Spleen (tissue), 11 donors: ENCODE results near the gene HDAC4. TPM values are rescaled to one million over a fixed set of nuclear protein-coding genes. Genes with fewer than 3 reads are reported as not detected.
A peak's percentile ranks its signal among the peaks of the same experiment; 100 is the strongest.

Experiments
- DNase-seq: peaks from one replicate; pipeline ENCODE4 v3.0.0-alpha.2; 2020
- H3K27ac ChIP-seq, 8 donors: fragments of 200-600 bp; sonication (generic) in 7 of 8; 1 replicate in 4 of 8; 2 replicates in 4 of 8; pipeline versions ENCODE4 v1.5.0 to v1.8.0; 2016 to 2021; ENCODE audit warnings: inconsistent platforms in 4 of 8, mild to moderate bottlenecking in 4 of 8, moderate library complexity in 1 of 8
- H3K27me3 ChIP-seq, 7 donors: fragments of 200-600 bp; sonication (generic) in 6 of 7; replicated peaks in 1 of 7; 1 replicate in 4 of 7; 2 replicates in 3 of 7; pipeline versions ENCODE4 v1.5.0 to v1.8.0; 2016 to 2021; ENCODE audit warnings: inconsistent platforms in 3 of 7, mild to moderate bottlenecking in 1 of 7
- H3K36me3 ChIP-seq, 6 donors: fragments of 200-600 bp; sonication (generic) in 5 of 6; 1 replicate in 4 of 6; 2 replicates in 2 of 6; pipeline versions ENCODE4 v1.5.0 to v1.8.0; 2016 to 2021; ENCODE audit warnings: inconsistent platforms in 2 of 6
- H3K4me1 ChIP-seq, 6 donors: fragments of 200-600 bp; sonication (generic) in 5 of 6; 1 replicate in 3 of 6; 2 replicates in 3 of 6; pipeline versions ENCODE4 v1.5.0 to v1.8.0; 2016 to 2021; ENCODE audit warnings: inconsistent platforms in 3 of 6
- H3K4me3 ChIP-seq, 8 donors: fragments of 200-600 bp; sonication (generic) in 7 of 8; 1 replicate in 4 of 8; 2 replicates in 4 of 8; pipeline versions ENCODE4 v1.5.0 to v1.8.0; 2016 to 2021; ENCODE audit warnings: inconsistent platforms in 4 of 8, mild to moderate bottlenecking in 4 of 8, moderate library complexity in 2 of 8
- H3K9me3 ChIP-seq, 8 donors: fragments of 200-600 bp; sonication (generic) in 7 of 8; 1 replicate in 4 of 8; 2 replicates in 4 of 8; pipeline versions ENCODE4 v1.5.0 to v1.8.0; 2016 to 2021; ENCODE audit warnings: inconsistent platforms in 4 of 8
- POLR2A ChIP-seq, 3 donors: fragments of 450-650 bp; IDR thresholded peaks; one replicate each; pipeline ENCODE4 v1.5.1; 2017; ENCODE audit warnings: antibody characterized with exemption in 3 of 3, mild to moderate bottlenecking in 1 of 3
- POLR2AphosphoS5 ChIP-seq, 3 donors: sonication (generic); formaldehyde crosslinking; IDR thresholded peaks; one replicate each; pipeline ENCODE4 v1.5.1; 2017; ENCODE audit warnings: antibody characterized with exemption in 3 of 3
- WGBS, 5 donors: extraction: QIAGEN DNeasy Blood & Tissue Kit in 3 of 5; methylation state at CpG; one replicate each; pipeline versions ENCODE4 v1.1.5 to v1.1.7; 2013 to 2018; 5-methylcytosine and 5-hydroxymethylcytosine counted together
- intact Hi-C: fragments of 100-400 bp; cut with DNase I; formaldehyde crosslinking; loops from one replicate; pipeline ENCODE4 v1.15.0; 2023; ENCODE audit warnings: low total_unique reads
- polyA plus RNA-seq, 3 donors: library from polyadenylated mRNA; stranded (reverse); fragments of 200-250 nt; gene quantifications; one replicate each; pipeline ENCODE4 v1.2.1, GENCODE V29; 2013
- total RNA-seq, 7 donors: library from RNA; depleted of rRNA in 3 of 7; stranded (reverse); fragments of >200 nt in 3 of 7; fragmentation: NEBNext Ultra II Directional in 4 of 7; extraction: Animal tissue kit (Norgen Biotek cat#: 25700) in 4 of 7; gene quantifications; one replicate each; pipeline versions ENCODE4 v1.1.0 to v1.2.1, GENCODE V29; 2016 to 2021
- TF ChIP-seq, protein P1 (sequence below), 11 experiments: fragments of 200-600 bp in 7 of 11; fragments of 450-650 bp in 4 of 11; sonication (generic) in 4 of 11; IDR thresholded peaks in 8 of 11; conservative IDR thresholded peaks in 3 of 11; 1 replicate in 7 of 11; 2 replicates in 4 of 11; pipeline versions ENCODE4 v1.4.0 to v1.8.0; 2016 to 2021; ENCODE audit warnings: antibody characterized with exemption in 11 of 11, inconsistent platforms in 4 of 11, mild to moderate bottlenecking in 1 of 11
- donor health status: healthy with polysubstance abuse.
- donor health status: DM: no; HTN: no; CAD: no; lungs with moderate emphysema.
- donor health status: DM: no; HTN: no; CAD: no.
- donor health status: Bipolar disorder and iron deficiency.
- donor health status: healthy.
- donor health status: DM: no; HTN: no; CAD: no.
- donor health status: DM: yes; HTN: yes; CAD: no.

Gene HDAC4
- total and polyA plus RNA-seq, 10 donors: 3.2 to 122 (median 69.5) TPM

DNA sequence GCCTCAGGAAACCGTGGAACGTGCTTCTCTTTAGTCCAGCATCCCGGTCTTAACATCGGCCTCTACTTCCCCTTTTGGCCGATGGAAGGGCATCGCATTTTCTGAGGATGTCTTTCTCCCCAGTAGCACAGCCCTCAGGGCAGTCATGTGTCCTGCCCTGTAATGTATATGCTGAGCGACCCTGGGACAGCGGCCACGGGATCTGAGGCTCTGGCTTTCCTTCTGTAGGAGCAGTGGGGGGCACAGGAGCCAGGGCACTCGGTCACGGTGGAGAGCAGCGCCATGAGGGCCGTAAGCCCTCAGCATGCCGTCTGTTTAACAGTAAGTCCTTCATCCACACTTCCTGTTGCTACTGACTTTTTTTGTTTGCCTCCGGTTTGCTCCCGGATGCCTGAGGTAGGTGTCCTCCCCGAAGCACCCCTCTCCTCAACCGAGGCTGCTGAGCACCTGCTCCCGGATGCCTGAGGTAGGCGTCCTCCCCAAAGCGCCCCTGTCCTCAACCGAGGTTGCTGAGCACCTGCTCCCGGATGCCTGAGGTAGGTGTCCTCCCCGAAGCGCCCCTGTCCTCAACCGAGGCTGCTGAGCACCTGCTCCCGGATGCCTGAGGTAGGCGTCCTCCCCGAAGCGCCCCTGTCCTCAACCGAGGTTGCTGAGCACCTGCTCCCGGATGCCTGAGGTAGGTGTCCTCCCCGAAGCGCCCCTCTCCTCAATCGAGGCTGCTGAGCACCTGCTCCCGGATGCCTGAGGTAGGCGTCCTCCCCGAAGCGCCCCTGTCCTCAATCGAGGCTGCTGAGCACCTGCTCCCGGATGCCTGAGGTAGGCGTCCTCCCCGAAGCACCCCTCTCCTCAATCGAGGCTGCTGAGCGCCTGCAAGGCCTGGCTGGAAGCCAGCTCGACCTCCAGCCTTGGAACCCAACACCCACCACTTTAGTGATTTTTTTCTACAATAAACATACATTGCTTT lies 169.3 kb downstream of the HDAC4 start:
- peaks cover 6 to 92% (median 50%) of the 10 kb centered on the region in 6 donors for H3K4me1 ChIP-seq
- peak overlapping the region in 7 of 8 donors; percentile 74 to 83 (median 80) for H3K27ac ChIP-seq
- DNase-seq: no peak
- 27 to 60% (median 42%) methylated on average over 25 to 46 of the region's 46 CpGs for WGBS, 5 donors
- no peaks in the 10 kb centered on the region for H3K9me3 ChIP-seq
- no peaks in the 10 kb centered on the region for H3K27me3 ChIP-seq
- peaks cover 0 to 36% (median 0%) of the 10 kb centered on the region in 6 donors for H3K36me3 ChIP-seq
- H3K4me3 ChIP-seq: peak overlapping the region in 2 of 8 donors; percentile 14 to 35
- intact Hi-C loops: no loop called here
- TF ChIP-seq POLR2A (IDR thresholded peaks at IDR 0.05): no peak
- no peak for TF ChIP-seq POLR2AphosphoS5 (IDR thresholded peaks at IDR 0.05)
- TF ChIP-seq, protein P1, sequence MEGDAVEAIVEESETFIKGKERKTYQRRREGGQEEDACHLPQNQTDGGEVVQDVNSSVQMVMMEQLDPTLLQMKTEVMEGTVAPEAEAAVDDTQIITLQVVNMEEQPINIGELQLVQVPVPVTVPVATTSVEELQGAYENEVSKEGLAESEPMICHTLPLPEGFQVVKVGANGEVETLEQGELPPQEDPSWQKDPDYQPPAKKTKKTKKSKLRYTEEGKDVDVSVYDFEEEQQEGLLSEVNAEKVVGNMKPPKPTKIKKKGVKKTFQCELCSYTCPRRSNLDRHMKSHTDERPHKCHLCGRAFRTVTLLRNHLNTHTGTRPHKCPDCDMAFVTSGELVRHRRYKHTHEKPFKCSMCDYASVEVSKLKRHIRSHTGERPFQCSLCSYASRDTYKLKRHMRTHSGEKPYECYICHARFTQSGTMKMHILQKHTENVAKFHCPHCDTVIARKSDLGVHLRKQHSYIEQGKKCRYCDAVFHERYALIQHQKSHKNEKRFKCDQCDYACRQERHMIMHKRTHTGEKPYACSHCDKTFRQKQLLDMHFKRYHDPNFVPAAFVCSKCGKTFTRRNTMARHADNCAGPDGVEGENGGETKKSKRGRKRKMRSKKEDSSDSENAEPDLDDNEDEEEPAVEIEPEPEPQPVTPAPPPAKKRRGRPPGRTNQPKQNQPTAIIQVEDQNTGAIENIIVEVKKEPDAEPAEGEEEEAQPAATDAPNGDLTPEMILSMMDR (IDR thresholded peaks at IDR 0.05 in 8 of 11, conservative IDR thresholded peaks at IDR 0.05 in 3 of 11): no peak

DNA sequence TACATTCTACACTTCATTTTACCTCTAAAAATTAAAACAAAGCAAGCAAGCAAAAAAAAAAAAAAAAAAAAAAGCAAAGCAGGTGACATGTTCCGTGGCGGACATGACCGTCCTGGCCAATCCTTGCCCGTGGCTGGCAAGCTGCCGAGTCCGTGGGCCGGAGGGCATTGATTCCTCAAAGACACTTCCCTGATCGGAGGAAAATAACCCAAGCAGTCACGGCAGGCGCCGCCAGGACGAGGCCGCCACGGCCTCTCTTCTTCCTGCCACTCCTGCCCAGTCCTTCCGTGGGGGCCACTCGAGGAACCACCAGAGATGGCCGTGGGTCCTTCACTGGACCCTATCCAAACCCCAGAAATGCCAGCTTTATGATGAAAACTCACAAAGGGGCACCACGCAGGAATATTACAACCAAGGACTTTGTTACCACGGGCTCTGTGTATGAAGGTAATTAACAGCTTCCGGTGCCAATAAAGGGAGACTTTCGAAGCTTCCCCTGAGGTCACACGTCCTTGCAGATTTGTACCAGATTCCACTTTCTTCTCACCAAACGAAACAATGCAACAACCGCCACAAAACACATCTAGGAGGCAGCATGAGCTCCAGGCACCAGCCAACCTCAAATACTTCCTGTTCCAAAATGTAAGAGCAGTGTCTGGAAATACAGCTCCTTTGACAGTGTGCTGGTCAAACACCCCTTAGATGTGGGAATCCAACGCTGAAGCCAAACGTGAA lies 170.3 kb downstream of the HDAC4 start:
- H3K4me3 ChIP-seq: peak overlapping the region in 1 of 8 donors; percentile 35
- H3K9me3 ChIP-seq: no peaks in the 10 kb centered on the region
- H3K4me1 ChIP-seq: peaks cover 10 to 92% (median 54%) of the 10 kb centered on the region in 6 donors
- no peaks in the 10 kb centered on the region for H3K27me3 ChIP-seq
- DNase-seq: peak; percentile 84
- TF ChIP-seq, protein P1 (IDR thresholded peaks at IDR 0.05 in 8 of 11, conservative IDR thresholded peaks at IDR 0.05 in 3 of 11): no peak
- peak in 1 of 3 donors; percentile 14 for TF ChIP-seq POLR2A (IDR thresholded peaks at IDR 0.05)
- TF ChIP-seq POLR2AphosphoS5 (IDR thresholded peaks at IDR 0.05): peak; percentile 24 to 74 (median 72)
- WGBS, 5 donors: 24 to 36% (median 28%) methylated on average over 26 of the region's 26 CpGs
- H3K36me3 ChIP-seq: peaks cover 0 to 27% (median 0%) of the 10 kb centered on the region in 6 donors
- H3K27ac ChIP-seq: peak overlapping the region; percentile 8 to 83 (median 79)
- intact Hi-C loops: no loop called here

DNA sequence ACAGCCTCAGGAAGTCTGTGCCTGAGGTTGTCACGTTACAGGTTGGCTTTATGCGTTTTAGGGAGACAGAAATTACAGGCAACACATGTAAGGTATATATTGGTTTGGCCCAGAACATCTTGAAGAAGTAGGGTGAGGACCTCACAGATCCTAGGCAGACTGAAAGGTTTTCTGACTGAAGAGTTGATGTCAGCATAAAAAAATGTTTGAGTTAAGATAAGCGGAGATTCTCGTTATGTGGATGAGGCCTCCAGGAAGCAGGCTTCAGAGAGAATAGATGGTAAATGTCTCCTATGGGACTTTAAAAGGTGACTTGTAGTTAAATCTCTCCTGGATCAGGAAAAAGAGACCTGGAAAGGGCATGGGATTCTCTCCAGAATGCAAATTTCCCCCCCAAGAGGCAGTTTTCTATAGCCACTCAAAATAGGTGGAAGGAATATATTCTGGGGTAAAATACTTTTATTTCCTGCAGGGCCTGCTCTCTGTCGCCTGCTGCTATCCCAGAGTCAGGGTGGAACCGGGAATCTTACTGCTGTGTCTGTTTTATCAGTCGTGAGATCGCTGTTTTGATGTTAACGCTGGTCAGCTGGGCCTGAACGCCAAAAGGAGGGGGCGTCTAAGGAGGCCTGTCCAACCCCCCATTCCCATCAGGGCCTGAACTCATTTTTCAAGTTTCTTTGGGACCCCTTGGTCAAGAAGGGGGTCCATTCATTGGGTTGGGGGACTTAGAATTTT lies 171.1 kb downstream of the HDAC4 start:
- no peak overlapping the region for H3K4me3 ChIP-seq
- H3K36me3 ChIP-seq: peaks cover 0 to 19% (median 0%) of the 10 kb centered on the region in 6 donors
- 73 to 83% (median 79%) methylated on average over 11 of the region's 11 CpGs for WGBS, 5 donors
- TF ChIP-seq, protein P1 (IDR thresholded peaks at IDR 0.05 in 8 of 11, conservative IDR thresholded peaks at IDR 0.05 in 3 of 11): no peak
- TF ChIP-seq POLR2AphosphoS5 (IDR thresholded peaks at IDR 0.05) (no peak), POLR2A (IDR thresholded peaks at IDR 0.05) (no peak)
- peaks cover 14 to 92% (median 60%) of the 10 kb centered on the region in 6 donors for H3K4me1 ChIP-seq
- H3K27ac ChIP-seq: peak overlapping the region in 7 of 8 donors; percentile 74 to 83 (median 80)
- no peak for DNase-seq
- intact Hi-C loops: no loop called here
- no peaks in the 10 kb centered on the region for H3K9me3 ChIP-seq
- H3K27me3 ChIP-seq: no peaks in the 10 kb centered on the region
